ENCODE results near the gene TMCO1.
"Not testable (repeated sequence)": the region's sequence is repeated elsewhere in the genome, so short reads cannot be mapped to it uniquely, and the experiment has no call there.

TMCO1 gene

GRCh38 chr1:165747632-165748447 is 20.8 kb downstream of the TMCO1 start:
- no peak for DNase-seq (ENCODE audit: low read depth in 3 of 3)

- not testable (repeated sequence) for DNase-seq (ENCODE audit: low read depth in 3 of 3)
Measured at GRCh38 chr1:165744913-165745312, 23.8 kb downstream of the TMCO1 start.

- no peak for DNase-seq (ENCODE audit: low read depth in 3 of 3)
Measured at GRCh38 chr1:165742194-165742593, 26.5 kb downstream of the TMCO1 start.

- no peak for DNase-seq (ENCODE audit: low read depth in 3 of 3)
Measured at GRCh38 chr1:165738794-165739193, 29.9 kb downstream of the TMCO1 start.

GRCh38 chr1:165737196-165737595 is 31.5 kb downstream of the TMCO1 start:
- no peak for DNase-seq (ENCODE audit: low read depth in 3 of 3)

GRCh38 chr1:165734906-165735305 is 33.8 kb downstream of the TMCO1 start:
- no peak for DNase-seq (ENCODE audit: low read depth in 3 of 3)

GRCh38 chr1:165726841-165727240 is 41.8 kb downstream of the TMCO1 start:
- no peak for DNase-seq (ENCODE audit: low read depth in 3 of 3)

GRCh38 chr1:165726169-165726568 is 42.5 kb downstream of the TMCO1 start:
- DNase-seq (ENCODE audit: low read depth in 3 of 3), result no peak

GRCh38 chr1:165717918-165718515 is 50.7 kb downstream of the TMCO1 start:
- no peak for DNase-seq (ENCODE audit: low read depth in 3 of 3)

GRCh38 chr1:165716265-165717051 is 52.2 kb downstream of the TMCO1 start:
- not testable (repeated sequence) for DNase-seq (ENCODE audit: low read depth in 3 of 3)

- no peak for DNase-seq (ENCODE audit: low read depth in 3 of 3)
Measured at GRCh38 chr1:165712764-165713163, 55.9 kb downstream of the TMCO1 start.

- DNase-seq (ENCODE audit: low read depth in 3 of 3), result no peak
Measured at GRCh38 chr1:165707984-165708706, 60.5 kb downstream of the TMCO1 start.

- DNase-seq (ENCODE audit: low read depth in 3 of 3), result no peak
Measured at GRCh38 chr1:165703648-165704047, 65.0 kb downstream of the TMCO1 start.

GRCh38 chr1:165701922-165702321 is 66.7 kb downstream of the TMCO1 start:
- DNase-seq (ENCODE audit: low read depth in 3 of 3), result not testable (repeated sequence)

- no peak for DNase-seq (ENCODE audit: low read depth in 3 of 3)
Measured at GRCh38 chr1:165699577-165699976, 69.1 kb downstream of the TMCO1 start.

GRCh38 chr1:165698761-165699052 is 70.0 kb downstream of the TMCO1 start:
- DNase-seq (ENCODE audit: low read depth in 3 of 3), result no peak

GRCh38 chr1:165697881-165698760 is 70.5 kb downstream of the TMCO1 start, which contains the start of gene ALDH9A1:
TSS of gene ALDH9A1 (minus strand) at chr1:165698562. CDS start at chr1:165698558, 4 bp downstream.
- DNase-seq (ENCODE audit: low read depth in 3 of 3), result peak; percentile 70 to 82 (median 75)

GRCh38 chr1:165697491-165697880 is 71.2 kb downstream of the TMCO1 start:
- no peak for DNase-seq (ENCODE audit: low read depth in 3 of 3)

- DNase-seq (ENCODE audit: low read depth in 3 of 3), result no peak
Measured at GRCh38 chr1:165696625-165697100, 72.0 kb downstream of the TMCO1 start.

GRCh38 chr1:165695031-165695430 is 73.6 kb downstream of the TMCO1 start:
- no peak for DNase-seq (ENCODE audit: low read depth in 3 of 3)

- DNase-seq (ENCODE audit: low read depth in 3 of 3), result no peak
Measured at GRCh38 chr1:165688046-165688445, 80.6 kb downstream of the TMCO1 start.

Data from stimulated activated CD4-positive, alpha-beta T cell treated with anti-CD3 and anti-CD28 coated beads, TNF-alpha, amount 100 ng/mL, for 4 hours (primary cell).